GM19193 (cell line): Measurements from ENCODE around the gene HSP90AB1.

ENCODE experiments used
- POLR2A ChIP-seq: IDR thresholded peaks from 4 replicates; pipeline ENCODE4 v1.6.1; 2011; ENCODE audit not compliant: insufficient read depth, insufficient read length; ENCODE audit errors: extremely low read depth

The HSP90AB1 gene

GRCh38 chr6:44237813-44238433, 9.0 kb upstream of the HSP90AB1 start:
- TF ChIP-seq POLR2A = peak; percentile 47

DNA sequence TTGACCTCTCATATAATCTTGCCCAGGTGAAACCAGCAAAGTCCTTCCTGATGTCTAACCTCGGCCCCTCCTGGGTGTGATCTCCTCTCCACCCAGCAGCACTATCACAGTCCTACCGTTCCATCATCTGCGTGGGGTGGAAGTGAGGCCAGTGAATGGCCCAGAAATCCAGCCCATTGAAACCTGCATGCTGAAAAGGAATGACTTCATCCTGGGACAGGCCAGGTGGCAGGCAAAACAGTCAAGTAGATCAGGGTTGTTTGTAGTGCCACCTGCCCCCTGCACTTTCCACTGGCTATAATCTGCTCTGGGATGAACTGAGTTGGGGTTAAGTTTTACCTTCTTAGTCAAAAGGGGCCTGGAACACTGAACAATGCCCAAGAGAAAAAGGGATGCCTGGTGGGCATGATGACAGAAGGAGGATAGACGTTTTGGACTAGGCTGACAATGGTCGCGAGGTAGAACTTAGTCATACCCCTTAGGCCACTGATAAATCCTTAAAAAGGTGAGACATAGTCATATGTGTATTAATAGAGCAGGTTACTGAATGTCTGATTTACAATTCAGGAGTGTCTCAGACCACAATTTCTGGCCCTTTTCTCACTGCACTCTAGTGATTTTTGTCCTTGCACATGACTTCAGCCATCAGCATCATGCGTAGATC, 8.1 kb upstream of the HSP90AB1 start:
- TF ChIP-seq POLR2A = no peak

- no peak for TF ChIP-seq POLR2A
Measured at GRCh38 chr6:44243345-44243744, 3.6 kb upstream of the HSP90AB1 start.

DNA sequence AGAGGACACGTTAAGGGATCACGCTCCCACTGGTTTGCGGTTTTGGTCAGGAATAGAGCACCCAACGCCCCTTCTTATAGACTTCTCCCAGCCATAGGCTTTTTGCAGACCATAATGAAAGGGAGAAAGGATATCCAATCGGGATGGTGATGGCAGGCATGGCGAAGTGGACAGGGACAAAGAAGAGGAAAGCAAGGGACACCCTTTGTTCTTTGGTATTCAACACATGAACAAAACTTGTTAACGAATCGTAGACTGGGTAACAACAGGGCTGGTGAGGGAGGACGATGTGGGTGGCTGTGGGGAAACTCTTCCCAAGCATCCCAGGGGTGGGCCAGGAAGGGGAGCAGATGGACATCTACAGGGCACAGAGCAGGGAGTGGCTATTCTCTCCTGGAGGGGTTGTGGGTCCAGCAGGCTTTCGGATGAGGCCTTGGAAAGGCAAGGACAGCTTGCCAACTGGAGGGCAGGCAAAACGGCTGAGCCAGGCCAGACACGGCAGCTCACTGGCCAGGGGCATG, 1.4 kb upstream of the HSP90AB1 start:
- TF ChIP-seq POLR2A = no peak

DNA sequence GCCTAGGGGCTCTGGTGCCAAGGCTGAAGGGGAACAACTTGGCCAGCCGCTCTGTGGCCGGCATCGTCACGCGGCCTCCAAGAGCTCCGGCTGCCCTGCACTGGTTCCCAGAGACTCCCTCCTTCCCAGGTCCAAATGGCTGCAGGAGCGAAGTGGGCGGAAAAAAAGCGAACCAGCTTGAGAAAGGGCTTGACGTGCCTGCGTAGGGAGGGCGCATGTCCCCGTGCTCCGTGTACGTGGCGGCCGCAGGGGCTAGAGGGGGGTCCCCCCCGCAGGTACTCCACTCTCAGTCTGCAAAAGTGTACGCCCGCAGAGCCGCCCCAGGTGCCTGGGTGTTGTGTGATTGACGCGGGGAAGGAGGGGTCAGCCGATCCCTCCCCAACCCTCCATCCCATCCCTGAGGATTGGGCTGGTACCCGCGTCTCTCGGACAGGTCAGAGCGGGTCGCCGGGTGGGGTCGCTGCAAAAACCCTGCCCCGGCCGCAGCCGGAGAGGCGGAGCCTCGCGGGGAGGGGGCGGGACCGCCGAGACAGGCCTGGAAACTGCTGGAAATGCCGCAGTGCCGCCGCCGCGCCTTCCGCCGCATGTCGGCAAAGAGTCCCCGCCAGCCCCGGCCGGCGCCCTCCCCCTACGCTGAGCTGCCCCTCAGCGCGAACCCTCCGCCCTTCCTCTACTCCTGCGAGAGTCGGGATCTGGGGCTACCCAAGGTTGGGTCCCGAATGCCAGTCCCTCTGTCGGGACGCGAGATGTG, 814 bp upstream of the HSP90AB1 start:
- TF ChIP-seq POLR2A = no peak

GRCh38 chr6:44247338-44248302, 719 bp downstream of the HSP90AB1 start:
- peak; percentile 23 for TF ChIP-seq POLR2A

- TF ChIP-seq POLR2A = no peak
Measured at GRCh38 chr6:44248579-44248978, 1.7 kb downstream of the HSP90AB1 start.

GRCh38 chr6:44249082-44249748, 2.3 kb downstream of the HSP90AB1 start:
- no peak for TF ChIP-seq POLR2A

DNA sequence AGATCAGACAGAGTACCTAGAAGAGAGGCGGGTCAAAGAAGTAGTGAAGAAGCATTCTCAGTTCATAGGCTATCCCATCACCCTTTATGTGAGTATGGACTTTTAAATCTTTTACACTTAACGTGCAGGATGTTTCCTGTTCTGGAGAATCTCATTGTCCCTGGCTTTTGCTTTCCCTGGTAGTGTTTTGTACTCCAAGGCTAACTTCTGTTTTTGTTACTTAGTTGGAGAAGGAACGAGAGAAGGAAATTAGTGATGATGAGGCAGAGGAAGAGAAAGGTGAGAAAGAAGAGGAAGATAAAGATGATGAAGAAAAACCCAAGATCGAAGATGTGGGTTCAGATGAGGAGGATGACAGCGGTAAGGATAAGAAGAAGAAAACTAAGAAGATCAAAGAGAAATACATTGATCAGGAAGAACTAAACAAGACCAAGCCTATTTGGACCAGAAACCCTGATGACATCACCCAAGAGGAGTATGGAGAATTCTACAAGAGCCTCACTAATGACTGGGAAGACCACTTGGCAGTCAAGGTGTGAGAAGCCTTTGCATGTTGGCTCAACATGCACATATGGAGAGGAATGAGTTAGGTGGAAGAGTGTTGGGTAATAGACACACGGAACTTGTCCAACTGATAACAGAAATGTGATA, 3.3 kb downstream of the HSP90AB1 start:
- no peak for TF ChIP-seq POLR2A

GRCh38 chr6:44250718-44251123, 3.8 kb downstream of the HSP90AB1 start:
- TF ChIP-seq POLR2A = no peak

DNA sequence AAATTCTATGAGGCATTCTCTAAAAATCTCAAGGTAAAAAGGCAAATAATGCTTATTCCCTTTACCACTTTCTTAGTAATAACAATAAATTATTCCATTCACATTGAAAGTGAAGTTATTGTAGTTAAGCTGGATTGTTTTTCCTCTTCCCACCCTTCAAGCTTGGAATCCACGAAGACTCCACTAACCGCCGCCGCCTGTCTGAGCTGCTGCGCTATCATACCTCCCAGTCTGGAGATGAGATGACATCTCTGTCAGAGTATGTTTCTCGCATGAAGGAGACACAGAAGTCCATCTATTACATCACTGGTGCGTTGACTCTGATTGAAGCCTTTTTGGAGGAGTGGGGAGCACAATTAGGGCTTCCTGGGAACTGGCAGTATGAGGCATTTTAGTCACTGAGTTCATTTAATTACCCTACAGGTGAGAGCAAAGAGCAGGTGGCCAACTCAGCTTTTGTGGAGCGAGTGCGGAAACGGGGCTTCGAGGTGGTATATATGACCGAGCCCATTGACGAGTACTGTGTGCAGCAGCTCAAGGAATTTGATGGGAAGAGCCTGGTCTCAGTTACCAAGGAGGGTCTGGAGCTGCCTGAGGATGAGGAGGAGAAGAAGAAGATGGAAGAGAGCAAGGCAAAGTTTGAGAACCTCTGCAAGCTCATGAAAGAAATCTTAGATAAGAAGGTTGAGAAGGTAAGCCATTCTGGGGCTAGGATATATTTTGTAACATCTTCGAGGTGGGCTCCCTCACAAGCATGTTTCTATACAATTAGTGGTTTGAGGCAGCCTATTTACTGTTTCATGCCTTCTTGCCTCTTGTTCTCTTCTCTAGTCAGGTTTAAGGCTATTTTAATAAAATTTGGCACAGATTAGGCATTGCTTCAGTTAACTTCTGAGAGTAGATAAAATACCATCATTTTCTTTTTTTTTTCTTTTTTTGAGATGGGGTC, 4.9 kb downstream of the HSP90AB1 start:
- no peak for TF ChIP-seq POLR2A

DNA sequence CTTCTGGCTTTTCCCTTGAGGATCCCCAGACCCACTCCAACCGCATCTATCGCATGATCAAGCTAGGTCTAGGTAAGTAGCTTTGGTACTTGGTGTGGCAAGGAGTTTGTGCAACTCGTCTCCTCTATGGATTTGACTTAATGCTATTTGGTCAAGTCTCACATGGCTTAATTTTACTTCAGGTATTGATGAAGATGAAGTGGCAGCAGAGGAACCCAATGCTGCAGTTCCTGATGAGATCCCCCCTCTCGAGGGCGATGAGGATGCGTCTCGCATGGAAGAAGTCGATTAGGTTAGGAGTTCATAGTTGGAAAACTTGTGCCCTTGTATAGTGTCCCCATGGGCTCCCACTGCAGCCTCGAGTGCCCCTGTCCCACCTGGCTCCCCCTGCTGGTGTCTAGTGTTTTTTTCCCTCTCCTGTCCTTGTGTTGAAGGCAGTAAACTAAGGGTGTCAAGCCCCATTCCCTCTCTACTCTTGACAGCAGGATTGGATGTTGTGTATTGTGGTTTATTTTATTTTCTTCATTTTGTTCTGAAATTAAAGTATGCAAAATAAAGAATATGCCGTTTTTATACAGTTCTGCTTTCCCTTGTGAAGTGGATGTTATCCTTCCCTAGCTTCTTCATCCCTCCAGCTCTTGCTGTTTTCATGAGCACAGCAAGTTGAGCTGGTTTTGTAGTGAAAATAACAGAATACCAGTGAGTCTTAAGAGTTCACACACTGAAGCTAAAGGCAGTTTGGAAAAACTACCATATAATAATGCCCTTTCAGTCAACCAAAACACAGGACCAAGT, 6.6 kb downstream of the HSP90AB1 start:
- TF ChIP-seq POLR2A = peak; percentile 35
